Liver (tissue), 9 donors: ENCODE data around the gene ASIC2. TPM values are rescaled to one million over a fixed set of nuclear protein-coding genes. Genes with fewer than 3 reads are reported as not detected.

Experiments used
- DNase-seq: peaks from one replicate; pipeline ENCODE4 v3.0.0-alpha.2; 2017; ENCODE audit warnings: low spot score
- H3K27ac ChIP-seq, 2 donors: one replicate each; pipeline ENCODE4 v1.7.0; 2013; ENCODE audit warnings: inconsistent platforms in 2 of 2, low read length in 2 of 2, control low read depth in 1 of 2, low read depth in 1 of 2, mild to moderate bottlenecking in 1 of 2
- H3K27me3 ChIP-seq, 4 donors: one replicate each; pipeline versions ENCODE4 v1.6.1 to v1.7.0; 2013; ENCODE audit warnings: low read length in 3 of 4, inconsistent platforms in 1 of 4, mild to moderate bottlenecking in 1 of 4, moderate library complexity in 1 of 4; ENCODE audit not compliant: control insufficient read depth in 4 of 4, insufficient read depth in 4 of 4
- H3K36me3 ChIP-seq, 4 donors: one replicate each; pipeline versions ENCODE4 v1.6.1 to v1.7.0; 2013; ENCODE audit warnings: low read length in 3 of 4, mild to moderate bottlenecking in 3 of 4, low read depth in 1 of 4, moderate library complexity in 1 of 4; ENCODE audit not compliant: control insufficient read depth in 4 of 4, insufficient read depth in 3 of 4
- H3K4me1 ChIP-seq, 4 donors: one replicate each; pipeline versions ENCODE4 v1.6.1 to v1.7.0; 2013; ENCODE audit warnings: low read length in 3 of 4, mild to moderate bottlenecking in 3 of 4, moderate library complexity in 1 of 4; ENCODE audit not compliant: control insufficient read depth in 4 of 4, insufficient read depth in 4 of 4
- H3K4me3 ChIP-seq, 3 donors: one replicate each; pipeline versions ENCODE4 v1.6.1 to v1.7.0; 2013; ENCODE audit warnings: low read length in 3 of 3, control low read depth in 1 of 3, low read depth in 1 of 3, mild to moderate bottlenecking in 1 of 3
- H3K9ac ChIP-seq, 2 donors: one replicate each; pipeline ENCODE4 v1.7.0; 2013; ENCODE audit warnings: low read length in 2 of 2, mild to moderate bottlenecking in 2 of 2, moderate library complexity in 2 of 2, control low read depth in 1 of 2, low read depth in 1 of 2
- H3K9me3 ChIP-seq, 4 donors: one replicate each; pipeline versions ENCODE4 v1.6.1 to v1.7.0; 2013; ENCODE audit warnings: low read length in 3 of 4; ENCODE audit not compliant: control insufficient read depth in 4 of 4
- FOXA1 ChIP-seq: IDR thresholded peaks from 2 replicates; pipeline ENCODE4 v1.6.1; 2016; ENCODE audit warnings: antibody characterized with exemption
- FOXA2 ChIP-seq: IDR thresholded peaks from 2 replicates; pipeline ENCODE4 v1.6.1; 2016; ENCODE audit warnings: antibody characterized with exemption
- HNF4A ChIP-seq, 2 donors: conservative IDR thresholded peaks; 2 replicates each; pipeline ENCODE4 v1.6.1; 2016; ENCODE audit warnings: antibody characterized with exemption in 2 of 2, mild to moderate bottlenecking in 2 of 2
- HNF4G ChIP-seq: IDR thresholded peaks from 2 replicates; pipeline ENCODE4 v1.6.1; 2016; ENCODE audit warnings: antibody characterized with exemption
- JUND ChIP-seq, 2 donors: IDR thresholded peaks; 2 replicates each; pipeline ENCODE4 v1.6.1; 2016; ENCODE audit warnings: antibody characterized with exemption in 2 of 2
- NR2F2 ChIP-seq: IDR thresholded peaks from 2 replicates; pipeline ENCODE4 v1.6.1; 2016; ENCODE audit warnings: antibody characterized with exemption
- RAD21 ChIP-seq, 2 donors: IDR thresholded peaks; 2 replicates each; pipeline ENCODE4 v1.6.1; 2016; ENCODE audit warnings: antibody characterized with exemption in 2 of 2, mild to moderate bottlenecking in 2 of 2
- RXRA ChIP-seq, 2 donors: IDR thresholded peaks; 2 replicates each; pipeline ENCODE4 v1.6.1; 2017 to 2018; ENCODE audit warnings: antibody characterized with exemption in 2 of 2, mild to moderate bottlenecking in 1 of 2
- SP1 ChIP-seq: IDR thresholded peaks from 2 replicates; pipeline ENCODE4 v1.6.1; 2018; ENCODE audit warnings: antibody characterized with exemption, mild to moderate bottlenecking
- TAF1 ChIP-seq: conservative IDR thresholded peaks from 2 replicates; pipeline ENCODE4 v1.6.1; 2016; ENCODE audit warnings: antibody characterized with exemption, mild to moderate bottlenecking
- YY1 ChIP-seq: IDR thresholded peaks from 2 replicates; pipeline ENCODE4 v1.6.1; 2016; ENCODE audit warnings: antibody characterized with exemption, mild to moderate bottlenecking
- WGBS: extraction: QIAGEN DNeasy Blood & Tissue Kit; methylation state at CpG from one replicate; pipeline ENCODE4 v1.1.7; 2013; 5-methylcytosine and 5-hydroxymethylcytosine counted together
- polyA plus RNA-seq, 2 donors: library from polyadenylated mRNA; stranded (reverse) in 1 of 2; unstranded in 1 of 2; fragments of 200-250 nt in 1 of 2; fragments of >200 nt in 1 of 2; fragmentation: Nextera tagmentation in 1 of 2; extraction: Ambion mirVana in 1 of 2; gene quantifications; one replicate each; pipeline versions ENCODE4 v1.2.1 to v1.2.3, GENCODE V29; 2013 to 2015
- total RNA-seq, 2 donors: library from RNA; depleted of rRNA; stranded (reverse); fragments of >200 nt; gene quantifications; one replicate each; pipeline ENCODE4 v1.2.3, GENCODE V29; 2014
- TF ChIP-seq, protein P1 (sequence below): fragments of 150-350 bp; IDR thresholded peaks from 2 replicates; pipeline ENCODE4 v1.5.1; 2017; ENCODE audit warnings: improper control_type of control experiment, low read depth, low read length; ENCODE audit not compliant: missing input control
- TF ChIP-seq, protein P2 (sequence below): IDR thresholded peaks from 2 replicates; pipeline ENCODE4 v1.6.1; 2016; ENCODE audit warnings: antibody characterized with exemption
- TF ChIP-seq, protein P3 (sequence below): IDR thresholded peaks from 2 replicates; pipeline ENCODE4 v1.6.1; 2016; ENCODE audit warnings: antibody characterized with exemption
- TF ChIP-seq, protein P4 (sequence below): IDR thresholded peaks from 2 replicates; pipeline ENCODE4 v1.6.1; 2016; ENCODE audit warnings: antibody characterized with exemption
- TF ChIP-seq, protein P5 (sequence below): IDR thresholded peaks from 2 replicates; pipeline ENCODE4 v1.6.1; 2016; ENCODE audit warnings: antibody characterized with exemption, mild to moderate bottlenecking
- donor health status: healthy.
- donor health status: healthy.
- donor health status: healthy.
- donor health status: healthy.
- donor health status: healthy.

Gene ASIC2
- total and polyA plus RNA-seq, 4 donors = under 0.01 TPM; not detected in 3

DNA sequence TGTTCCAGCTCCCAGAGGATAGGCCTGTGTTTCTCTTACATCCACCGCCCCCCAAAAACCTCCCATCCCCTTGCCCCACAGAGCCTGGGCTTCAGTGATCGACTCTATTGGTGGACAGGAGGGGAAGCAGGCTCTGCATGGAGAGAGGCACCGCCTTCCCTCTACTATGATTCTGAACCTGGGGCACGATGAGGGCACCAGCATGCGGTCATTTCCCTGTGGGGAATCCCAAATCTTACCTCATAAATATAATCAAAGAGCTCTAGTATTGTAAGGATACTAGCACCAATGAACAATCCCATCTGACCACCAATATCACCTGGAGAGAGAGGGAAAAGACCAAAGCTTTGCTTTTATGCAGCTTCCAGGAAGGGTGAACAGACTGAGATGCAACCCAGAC is 275.7 kb downstream of the ASIC2 start (continued):
- TF ChIP-seq, protein P1, sequence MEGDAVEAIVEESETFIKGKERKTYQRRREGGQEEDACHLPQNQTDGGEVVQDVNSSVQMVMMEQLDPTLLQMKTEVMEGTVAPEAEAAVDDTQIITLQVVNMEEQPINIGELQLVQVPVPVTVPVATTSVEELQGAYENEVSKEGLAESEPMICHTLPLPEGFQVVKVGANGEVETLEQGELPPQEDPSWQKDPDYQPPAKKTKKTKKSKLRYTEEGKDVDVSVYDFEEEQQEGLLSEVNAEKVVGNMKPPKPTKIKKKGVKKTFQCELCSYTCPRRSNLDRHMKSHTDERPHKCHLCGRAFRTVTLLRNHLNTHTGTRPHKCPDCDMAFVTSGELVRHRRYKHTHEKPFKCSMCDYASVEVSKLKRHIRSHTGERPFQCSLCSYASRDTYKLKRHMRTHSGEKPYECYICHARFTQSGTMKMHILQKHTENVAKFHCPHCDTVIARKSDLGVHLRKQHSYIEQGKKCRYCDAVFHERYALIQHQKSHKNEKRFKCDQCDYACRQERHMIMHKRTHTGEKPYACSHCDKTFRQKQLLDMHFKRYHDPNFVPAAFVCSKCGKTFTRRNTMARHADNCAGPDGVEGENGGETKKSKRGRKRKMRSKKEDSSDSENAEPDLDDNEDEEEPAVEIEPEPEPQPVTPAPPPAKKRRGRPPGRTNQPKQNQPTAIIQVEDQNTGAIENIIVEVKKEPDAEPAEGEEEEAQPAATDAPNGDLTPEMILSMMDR = no peak
- TF ChIP-seq, protein P2, sequence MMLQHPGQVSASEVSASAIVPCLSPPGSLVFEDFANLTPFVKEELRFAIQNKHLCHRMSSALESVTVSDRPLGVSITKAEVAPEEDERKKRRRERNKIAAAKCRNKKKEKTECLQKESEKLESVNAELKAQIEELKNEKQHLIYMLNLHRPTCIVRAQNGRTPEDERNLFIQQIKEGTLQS = no peak

DNA sequence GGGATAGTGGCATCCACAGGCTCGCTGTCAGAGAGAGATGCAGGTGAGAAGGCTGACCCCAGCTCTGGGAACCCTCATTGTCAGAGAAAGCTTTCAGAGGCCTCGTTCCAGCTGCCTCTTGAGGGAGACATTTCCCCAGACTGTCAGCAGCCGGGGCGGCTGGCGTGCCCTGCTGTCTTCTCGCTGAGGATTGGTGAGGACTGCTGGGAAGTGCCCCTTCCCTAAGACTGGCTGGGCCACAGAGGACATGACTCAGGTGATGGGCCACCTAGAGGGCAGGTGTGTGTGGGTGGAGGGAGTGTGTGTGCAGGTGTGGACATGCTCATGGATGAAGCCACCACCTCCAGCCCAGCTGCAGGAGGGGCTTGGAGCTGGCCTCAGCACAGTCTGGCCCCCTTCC is 276.2 kb downstream of the ASIC2 start:
- DNase-seq = peak; percentile 21
- Histone ChIP-seq H3K9me3 (no peaks in the 10 kb centered on the region), H3K4me3 (no peak overlapping the region), H3K36me3 (no peaks in the 10 kb centered on the region), H3K4me1 (no peaks in the 10 kb centered on the region), H3K9ac (no peak overlapping the region), H3K27me3 (no peaks in the 10 kb centered on the region), H3K27ac (no peak overlapping the region)
- TF ChIP-seq NR2F2 (no peak), SP1 (no peak), HNF4A (conservative IDR thresholded peaks at IDR 0.05) (no peak), RXRA (IDR thresholded peaks at IDR 0.05) (no peak), FOXA2 (no peak), HNF4G (no peak), YY1 (no peak), TAF1 (no peak), FOXA1 (no peak), JUND (IDR thresholded peaks at IDR 0.05) (no peak), RAD21 (IDR thresholded peaks at IDR 0.05) (no peak)
- TF ChIP-seq, protein P3, sequence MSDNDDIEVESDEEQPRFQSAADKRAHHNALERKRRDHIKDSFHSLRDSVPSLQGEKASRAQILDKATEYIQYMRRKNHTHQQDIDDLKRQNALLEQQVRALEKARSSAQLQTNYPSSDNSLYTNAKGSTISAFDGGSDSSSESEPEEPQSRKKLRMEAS = no peak
- TF ChIP-seq, protein P4, sequence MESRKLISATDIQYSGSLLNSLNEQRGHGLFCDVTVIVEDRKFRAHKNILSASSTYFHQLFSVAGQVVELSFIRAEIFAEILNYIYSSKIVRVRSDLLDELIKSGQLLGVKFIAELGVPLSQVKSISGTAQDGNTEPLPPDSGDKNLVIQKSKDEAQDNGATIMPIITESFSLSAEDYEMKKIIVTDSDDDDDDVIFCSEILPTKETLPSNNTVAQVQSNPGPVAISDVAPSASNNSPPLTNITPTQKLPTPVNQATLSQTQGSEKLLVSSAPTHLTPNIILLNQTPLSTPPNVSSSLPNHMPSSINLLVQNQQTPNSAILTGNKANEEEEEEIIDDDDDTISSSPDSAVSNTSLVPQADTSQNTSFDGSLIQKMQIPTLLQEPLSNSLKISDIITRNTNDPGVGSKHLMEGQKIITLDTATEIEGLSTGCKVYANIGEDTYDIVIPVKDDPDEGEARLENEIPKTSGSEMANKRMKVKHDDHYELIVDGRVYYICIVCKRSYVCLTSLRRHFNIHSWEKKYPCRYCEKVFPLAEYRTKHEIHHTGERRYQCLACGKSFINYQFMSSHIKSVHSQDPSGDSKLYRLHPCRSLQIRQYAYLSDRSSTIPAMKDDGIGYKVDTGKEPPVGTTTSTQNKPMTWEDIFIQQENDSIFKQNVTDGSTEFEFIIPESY = no peak
- TF ChIP-seq, protein P1 = no peak
- TF ChIP-seq, protein P5, sequence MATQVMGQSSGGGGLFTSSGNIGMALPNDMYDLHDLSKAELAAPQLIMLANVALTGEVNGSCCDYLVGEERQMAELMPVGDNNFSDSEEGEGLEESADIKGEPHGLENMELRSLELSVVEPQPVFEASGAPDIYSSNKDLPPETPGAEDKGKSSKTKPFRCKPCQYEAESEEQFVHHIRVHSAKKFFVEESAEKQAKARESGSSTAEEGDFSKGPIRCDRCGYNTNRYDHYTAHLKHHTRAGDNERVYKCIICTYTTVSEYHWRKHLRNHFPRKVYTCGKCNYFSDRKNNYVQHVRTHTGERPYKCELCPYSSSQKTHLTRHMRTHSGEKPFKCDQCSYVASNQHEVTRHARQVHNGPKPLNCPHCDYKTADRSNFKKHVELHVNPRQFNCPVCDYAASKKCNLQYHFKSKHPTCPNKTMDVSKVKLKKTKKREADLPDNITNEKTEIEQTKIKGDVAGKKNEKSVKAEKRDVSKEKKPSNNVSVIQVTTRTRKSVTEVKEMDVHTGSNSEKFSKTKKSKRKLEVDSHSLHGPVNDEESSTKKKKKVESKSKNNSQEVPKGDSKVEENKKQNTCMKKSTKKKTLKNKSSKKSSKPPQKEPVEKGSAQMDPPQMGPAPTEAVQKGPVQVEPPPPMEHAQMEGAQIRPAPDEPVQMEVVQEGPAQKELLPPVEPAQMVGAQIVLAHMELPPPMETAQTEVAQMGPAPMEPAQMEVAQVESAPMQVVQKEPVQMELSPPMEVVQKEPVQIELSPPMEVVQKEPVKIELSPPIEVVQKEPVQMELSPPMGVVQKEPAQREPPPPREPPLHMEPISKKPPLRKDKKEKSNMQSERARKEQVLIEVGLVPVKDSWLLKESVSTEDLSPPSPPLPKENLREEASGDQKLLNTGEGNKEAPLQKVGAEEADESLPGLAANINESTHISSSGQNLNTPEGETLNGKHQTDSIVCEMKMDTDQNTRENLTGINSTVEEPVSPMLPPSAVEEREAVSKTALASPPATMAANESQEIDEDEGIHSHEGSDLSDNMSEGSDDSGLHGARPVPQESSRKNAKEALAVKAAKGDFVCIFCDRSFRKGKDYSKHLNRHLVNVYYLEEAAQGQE = no peak
- TF ChIP-seq, protein P2 = no peak
- WGBS = 85% methylated on average over 6 of the region's 6 CpGs
